Brain microvascular endothelial cell (primary cell): ENCODE results near the gene MDP1.

Experiments
- DNase-seq: peaks from one replicate; pipeline ENCODE4 v3.0.0-alpha.2; 2020
- H3K27ac ChIP-seq: fragments of 250-450 bp; sonication (Bioruptor Pico); 2 replicates; pipeline ENCODE4 v1.5.1; 2020; ENCODE audit warnings: mild to moderate bottlenecking, moderate library complexity
- H3K27me3 ChIP-seq: fragments of 250-450 bp; sonication (Bioruptor Pico); replicated peaks from 2 replicates; pipeline ENCODE4 v1.5.1; 2020; ENCODE audit warnings: mild to moderate bottlenecking
- H3K36me3 ChIP-seq: fragments of 250-450 bp; sonication (Bioruptor Pico); replicated peaks from 2 replicates; pipeline ENCODE4 v1.5.1; 2020; ENCODE audit warnings: mild to moderate bottlenecking
- H3K4me3 ChIP-seq: 2 replicates; pipeline ENCODE4 v1.5.1; 2011; ENCODE audit warnings: low read depth, mild to moderate bottlenecking, control low read depth, low read length, moderate library complexity
- CTCF ChIP-seq: IDR thresholded peaks from 2 replicates; pipeline ENCODE4 v1.5.1; 2011; ENCODE audit warnings: low read depth, mild to moderate bottlenecking, moderate library complexity, low read length, control low read depth, inconsistent platforms; ENCODE audit errors: missing control alignments
- in situ Hi-C: cut with HindIII; loops from 2 replicates; pipeline ENCODE4 v1.10.0; 2017; ENCODE audit warnings: low sequenced_read_pairs, low pct_ligation_motif_present

MDP1 gene

GRCh38 chr14:24234095-24235005 is 18.5 kb upstream of the MDP1 start:
- TF ChIP-seq CTCF = no peak
- no peaks in the 10 kb centered on the region for H3K27me3 ChIP-seq
- in situ Hi-C loops = no loop called here
- DNase-seq = no peak
- no peak overlapping the region for H3K27ac ChIP-seq
- peaks cover 38% of the 10 kb centered on the region for H3K36me3 ChIP-seq
- H3K4me3 ChIP-seq = no peak overlapping the region

- TF ChIP-seq CTCF = no peak
Observed at GRCh38 chr14:24233538-24233866, 17.6 kb upstream of the MDP1 start.

GRCh38 chr14:24232645-24233537 is 17.0 kb upstream of the MDP1 start, which contains the start of gene GMPR2:
Gene GMPR2, plus strand, starts transcription at chr14:24232929. Its CDS starts 325 bp downstream, at chr14:24233254.
- TF ChIP-seq CTCF = no peak
- no peak for DNase-seq
- peaks cover 25% of the 10 kb centered on the region for H3K36me3 ChIP-seq
- H3K27ac ChIP-seq = peak within 1 kb of the TSS; percentile 85
- H3K27me3 ChIP-seq = no peaks in the 10 kb centered on the region
- peak within 1 kb of the TSS; percentile 93 for H3K4me3 ChIP-seq
- in situ Hi-C loops = no loop called here

More at GRCh38 chr14:24233538-24233866, 17.6 kb upstream of the MDP1 start:
- Histone ChIP-seq H3K36me3 (peaks cover 31% of the 10 kb centered on the region), H3K4me3 (peak overlapping the region; percentile 93), H3K27ac (no peak overlapping the region), H3K27me3 (no peaks in the 10 kb centered on the region)
- no peak for DNase-seq
- in situ Hi-C loops = no loop called here

- Histone ChIP-seq H3K27me3 (no peaks in the 10 kb centered on the region), H3K36me3 (peaks cover 20% of the 10 kb centered on the region), H3K4me3 (peak within 1 kb of the TSS; percentile 93), H3K27ac (peak within 1 kb of the TSS; percentile 85)
- DNase-seq = peak; percentile 98
- no peak for TF ChIP-seq CTCF
- in situ Hi-C loops = no loop called here
Observed at GRCh38 chr14:24232121-24232644, 16.3 kb upstream of the MDP1 start, which contains the start of gene NEDD8. Gene NEDD8, minus strand, starts transcription at chr14:24232367. Its CDS starts 100 bp downstream, at chr14:24232267.

GRCh38 chr14:24231263-24232120 is 15.6 kb upstream of the MDP1 start:
- no peak for DNase-seq

More at GRCh38 chr14:24231263-24232120, 15.6 kb upstream of the MDP1 start:
- Histone ChIP-seq H3K27me3 (no peaks in the 10 kb centered on the region), H3K27ac (peak overlapping the region; percentile 85), H3K4me3 (peak overlapping the region; percentile 93), H3K36me3 (peaks cover 14% of the 10 kb centered on the region)
- in situ Hi-C loops = no loop called here
- TF ChIP-seq CTCF = no peak
